ENCODE measurements around the gene TLCD2.

GRCh38 chr17:1752425-1753262, 42.5 kb upstream of the TLCD2 start:
- TF ChIP-seq SMAD3 (CRISPR knock-in tag; IDR thresholded peaks at IDR 0.05; ENCODE audit: borderline replicate concordance) (no peak), USF2 (CRISPR knock-in tag; IDR thresholded peaks at IDR 0.05) (no peak), ZNF671 (CRISPR knock-in tag; IDR thresholded peaks at IDR 0.05) (no peak), NR3C1 (CRISPR knock-in tag; conservative IDR thresholded peaks at IDR 0.05; ENCODE audit: low read depth) (no peak), CTCF (IDR thresholded peaks at IDR 0.05) (no peak), ZNF138 (CRISPR knock-in tag; conservative IDR thresholded peaks at IDR 0.05) (no peak), MAX (CRISPR knock-in tag; IDR thresholded peaks at IDR 0.05) (peak; percentile 87)

Data from WTC11 (cell line).